Measurements from ENCODE around the gene LRRC36.

Gene LRRC36

DNA sequence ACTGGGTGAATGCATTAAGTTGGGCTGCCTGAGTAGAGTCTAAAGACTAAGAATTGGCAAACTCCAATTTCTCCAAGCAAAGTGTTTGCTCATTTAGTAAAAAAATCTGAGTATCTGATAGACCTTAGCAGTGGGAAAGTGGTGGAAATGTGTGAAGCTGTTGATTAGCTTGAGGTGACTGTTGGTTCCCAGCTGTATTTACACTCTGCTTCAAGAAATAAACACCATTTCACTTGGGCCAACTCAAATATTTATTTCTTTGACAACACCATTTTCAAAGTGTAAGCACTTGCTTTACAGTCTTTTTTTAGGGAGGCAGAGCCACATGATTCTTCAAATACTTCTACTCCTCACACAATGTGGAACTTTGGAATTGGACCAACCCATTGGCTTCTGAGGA is 8.8 kb upstream of the LRRC36 start:
- no peaks in the 10 kb centered on the region for H3K36me3 ChIP-seq
- H3K9me3 ChIP-seq: no peaks in the 10 kb centered on the region
- intact Hi-C loops (cut with DNase I; ENCODE audit: low total_unique reads): no loop called here
- TF ChIP-seq, protein P1, sequence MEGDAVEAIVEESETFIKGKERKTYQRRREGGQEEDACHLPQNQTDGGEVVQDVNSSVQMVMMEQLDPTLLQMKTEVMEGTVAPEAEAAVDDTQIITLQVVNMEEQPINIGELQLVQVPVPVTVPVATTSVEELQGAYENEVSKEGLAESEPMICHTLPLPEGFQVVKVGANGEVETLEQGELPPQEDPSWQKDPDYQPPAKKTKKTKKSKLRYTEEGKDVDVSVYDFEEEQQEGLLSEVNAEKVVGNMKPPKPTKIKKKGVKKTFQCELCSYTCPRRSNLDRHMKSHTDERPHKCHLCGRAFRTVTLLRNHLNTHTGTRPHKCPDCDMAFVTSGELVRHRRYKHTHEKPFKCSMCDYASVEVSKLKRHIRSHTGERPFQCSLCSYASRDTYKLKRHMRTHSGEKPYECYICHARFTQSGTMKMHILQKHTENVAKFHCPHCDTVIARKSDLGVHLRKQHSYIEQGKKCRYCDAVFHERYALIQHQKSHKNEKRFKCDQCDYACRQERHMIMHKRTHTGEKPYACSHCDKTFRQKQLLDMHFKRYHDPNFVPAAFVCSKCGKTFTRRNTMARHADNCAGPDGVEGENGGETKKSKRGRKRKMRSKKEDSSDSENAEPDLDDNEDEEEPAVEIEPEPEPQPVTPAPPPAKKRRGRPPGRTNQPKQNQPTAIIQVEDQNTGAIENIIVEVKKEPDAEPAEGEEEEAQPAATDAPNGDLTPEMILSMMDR (IDR thresholded peaks at IDR 0.05): no peak
- no peak overlapping the region for H3K4me3 ChIP-seq
- no peak for DNase-seq
- peaks cover 0 to 34% of the 10 kb centered on the region in 2 donors for H3K27me3 ChIP-seq
- no peak overlapping the region for H3K27ac ChIP-seq
- H3K4me1 ChIP-seq: no peaks in the 10 kb centered on the region

DNA sequence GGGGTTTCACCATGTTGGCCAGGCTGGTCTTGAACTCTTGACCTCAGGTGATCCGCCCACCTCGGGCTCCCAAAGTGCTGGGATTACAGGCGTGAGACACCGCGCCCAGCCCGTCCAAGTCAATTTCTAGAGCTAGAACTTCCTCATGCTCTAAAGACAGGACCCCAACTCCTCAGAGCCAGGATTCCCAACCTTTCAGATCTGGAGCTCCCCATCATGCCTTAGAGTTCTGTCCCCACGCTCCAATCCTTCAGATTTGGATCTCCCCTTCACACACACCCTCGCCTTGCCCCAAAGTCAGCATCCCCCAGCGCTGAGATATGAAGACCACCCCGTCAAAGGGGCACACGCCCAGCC is 522 bp upstream of the LRRC36 start:
- intact Hi-C loops (cut with DNase I; ENCODE audit: low total_unique reads): no loop called here
- H3K27me3 ChIP-seq: peaks cover 0 to 29% of the 10 kb centered on the region in 2 donors
- no peaks in the 10 kb centered on the region for H3K36me3 ChIP-seq
- peak overlapping the region; percentile 34 to 40 for H3K4me3 ChIP-seq
- H3K4me1 ChIP-seq: peaks cover 0 to 11% (median 8%) of the 10 kb centered on the region in 4 donors
- no peak overlapping the region for H3K27ac ChIP-seq
- H3K9me3 ChIP-seq: no peaks in the 10 kb centered on the region
- no peak for DNase-seq
- TF ChIP-seq, protein P1 (IDR thresholded peaks at IDR 0.05): no peak

DNA sequence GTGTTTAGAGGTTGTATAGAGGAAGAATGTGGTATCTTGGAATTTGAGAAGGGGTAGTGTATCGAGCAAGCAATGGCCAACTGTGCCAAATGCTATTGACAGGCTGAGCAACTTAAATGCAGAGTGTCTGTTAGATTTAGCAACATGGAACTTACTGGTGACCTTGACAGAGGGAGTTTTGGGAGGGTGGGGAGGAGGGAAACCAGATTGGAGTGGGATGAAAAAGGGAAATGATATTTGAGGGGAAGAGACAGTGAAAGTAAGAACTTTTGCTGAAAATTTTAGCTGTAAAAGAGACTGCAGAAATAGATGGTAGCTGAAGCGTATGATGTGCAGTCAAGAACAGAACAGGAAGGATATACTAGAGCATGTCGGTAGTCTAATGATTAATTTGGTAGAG is 1.1 kb downstream of the LRRC36 start:
- no peak for DNase-seq
- no peaks in the 10 kb centered on the region for H3K9me3 ChIP-seq
- no peak overlapping the region for H3K27ac ChIP-seq
- peaks cover 0 to 11% (median 8%) of the 10 kb centered on the region in 4 donors for H3K4me1 ChIP-seq
- peaks cover 0 to 24% of the 10 kb centered on the region in 2 donors for H3K27me3 ChIP-seq
- intact Hi-C loops (cut with DNase I; ENCODE audit: low total_unique reads): no loop called here
- TF ChIP-seq, protein P1 (IDR thresholded peaks at IDR 0.05): no peak
- H3K4me3 ChIP-seq: no peak overlapping the region
- H3K36me3 ChIP-seq: no peaks in the 10 kb centered on the region

DNA sequence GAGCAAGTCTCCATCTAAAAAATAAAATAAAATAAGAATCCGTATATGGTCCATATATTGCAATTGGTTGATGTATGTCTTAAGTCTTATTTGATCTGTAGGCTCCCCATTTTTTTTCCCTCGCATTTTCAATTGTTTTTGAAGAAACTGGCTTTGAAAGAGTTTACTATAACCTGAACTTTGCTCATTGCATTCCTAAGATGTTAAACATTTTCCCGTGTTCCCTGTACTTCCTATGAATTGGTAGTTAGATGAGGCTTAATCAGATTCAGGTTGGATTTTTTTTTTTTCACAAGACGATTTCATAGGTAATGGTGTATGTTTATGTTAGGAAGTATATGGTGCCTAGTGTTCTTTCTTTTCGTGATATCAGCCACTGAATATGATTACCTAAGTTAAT is 3.3 kb downstream of the LRRC36 start:
- no peak overlapping the region for H3K27ac ChIP-seq
- H3K9me3 ChIP-seq: no peaks in the 10 kb centered on the region
- TF ChIP-seq, protein P1 (IDR thresholded peaks at IDR 0.05): no peak

DNA sequence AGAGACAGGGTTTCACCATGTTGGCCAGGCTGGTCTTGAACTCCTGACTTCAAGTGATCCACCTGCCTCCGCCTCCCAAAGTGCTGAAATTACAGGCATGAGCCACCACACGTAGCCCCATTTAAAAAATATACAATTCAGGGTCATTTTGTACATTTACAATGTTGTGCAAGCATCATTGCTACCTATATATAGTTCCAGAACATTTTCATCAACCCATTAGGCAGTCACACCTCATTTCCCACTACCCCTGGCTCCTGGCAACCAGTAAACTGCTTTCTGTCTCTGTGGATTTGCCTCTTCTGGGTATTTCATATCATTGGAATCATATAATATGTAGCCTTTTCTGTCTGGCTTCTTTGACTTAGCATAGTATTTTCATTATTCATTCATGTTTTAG is 6.7 kb downstream of the LRRC36 start:
- Histone ChIP-seq H3K27ac (no peak overlapping the region), H3K4me1 (no peaks in the 10 kb centered on the region), H3K27me3 (peaks cover 0 to 7% of the 10 kb centered on the region in 2 donors), H3K9me3 (no peaks in the 10 kb centered on the region), H3K36me3 (no peaks in the 10 kb centered on the region), H3K4me3 (no peak overlapping the region)
- intact Hi-C loops (cut with DNase I; ENCODE audit: low total_unique reads): no loop called here
- no peak for DNase-seq
- TF ChIP-seq, protein P1 (IDR thresholded peaks at IDR 0.05): no peak

More for the DNA sequence above, 3.3 kb downstream of the LRRC36 start:
- Histone ChIP-seq H3K36me3 (no peaks in the 10 kb centered on the region), H3K4me1 (peaks cover 0 to 11% (median 8%) of the 10 kb centered on the region in 4 donors), H3K4me3 (no peak overlapping the region), H3K27me3 (peaks cover 0 to 22% of the 10 kb centered on the region in 2 donors)
- intact Hi-C loops (cut with DNase I; ENCODE audit: low total_unique reads): no loop called here
- DNase-seq: no peak

DNA sequence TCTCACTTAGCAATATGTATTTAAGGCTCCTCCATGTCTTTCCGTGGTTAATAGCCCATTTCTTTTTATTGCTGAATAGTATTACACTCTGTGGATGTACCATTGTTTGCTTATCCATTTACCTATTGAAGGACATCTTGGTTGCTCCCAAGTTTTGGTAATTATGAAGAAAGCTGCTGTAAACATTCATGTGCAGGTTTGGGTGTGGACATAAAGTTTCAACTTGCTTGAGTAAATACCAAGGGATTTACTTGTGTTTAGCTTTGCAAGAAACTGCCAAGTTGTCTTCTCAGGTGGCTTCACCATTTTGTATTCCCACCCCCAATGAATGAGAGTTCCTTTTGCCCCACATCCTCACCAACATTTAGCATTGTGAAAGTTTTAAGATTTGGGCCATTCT is 9.5 kb downstream of the LRRC36 start:
- intact Hi-C loops (cut with DNase I; ENCODE audit: low total_unique reads): no loop called here
- H3K4me3 ChIP-seq: no peak overlapping the region
- H3K27me3 ChIP-seq: peaks cover 0 to 7% of the 10 kb centered on the region in 2 donors
- H3K27ac ChIP-seq: no peak overlapping the region
- TF ChIP-seq, protein P1 (IDR thresholded peaks at IDR 0.05): no peak
- no peaks in the 10 kb centered on the region for H3K4me1 ChIP-seq
- no peak for DNase-seq
- H3K36me3 ChIP-seq: no peaks in the 10 kb centered on the region
- H3K9me3 ChIP-seq: no peaks in the 10 kb centered on the region
